ENCODE measurements around the gene WWOX. TPM values are rescaled to one million over a fixed set of nuclear protein-coding genes. Genes with fewer than 3 reads are reported as not detected.

Gene WWOX
- total RNA-seq, 2 experiments from 2014 or later = 15.9 to 18.1 TPM

- ChIA-PET POLR2A (no interaction called here), CTCF (no interaction called here)
These were observed 314.2 kb downstream of the WWOX start for GRCh38 chr16:78413651-78414050.

GRCh38 chr16:78415013-78415412 lies 315.6 kb downstream of the WWOX start:
- POLR2A ChIA-PET = no interaction called here
- CTCF ChIA-PET = no interaction called here

DNA sequence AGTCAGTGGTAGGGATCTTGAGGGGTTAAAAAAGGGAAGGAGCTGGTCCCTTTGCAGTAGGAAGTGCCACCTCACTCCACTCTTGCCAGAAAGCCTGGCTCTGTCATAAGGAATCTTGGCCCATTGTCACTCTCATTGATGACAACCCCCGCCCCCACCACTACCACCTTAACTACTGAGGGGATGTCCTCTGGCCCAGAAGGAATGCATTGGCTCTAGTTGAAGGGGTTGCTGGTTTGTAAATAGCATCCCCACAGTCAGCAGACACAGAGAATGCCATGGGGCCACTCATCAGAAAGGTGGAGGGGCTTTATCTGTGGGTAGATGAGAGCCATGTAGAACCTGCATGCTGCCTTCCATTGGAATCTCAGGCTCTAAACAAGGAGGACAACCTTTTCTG lies 316.2 kb downstream of the WWOX start:
- ChIA-PET CTCF (no interaction called here), POLR2A (no interaction called here)

DNA sequence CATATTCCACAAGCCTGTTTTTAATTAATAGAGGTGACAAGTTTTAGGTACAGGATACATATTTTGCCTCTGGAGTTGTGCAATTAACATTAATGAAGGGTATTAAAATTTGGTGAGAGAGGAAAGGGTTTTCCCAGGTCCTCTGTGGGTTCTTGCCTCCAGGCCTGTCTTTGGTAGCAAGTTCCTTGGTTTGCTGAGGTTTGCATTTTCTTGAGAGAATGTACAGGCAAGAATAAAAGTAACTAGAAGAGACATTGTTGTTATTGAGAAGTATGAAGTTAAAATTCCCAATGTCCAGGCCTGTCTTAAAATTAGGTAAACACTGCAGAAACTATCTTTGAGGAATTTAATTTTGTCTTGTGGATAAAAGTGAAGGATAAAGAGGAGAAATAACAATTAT lies 316.9 kb downstream of the WWOX start:
- CTCF ChIA-PET = no interaction called here
- POLR2A ChIA-PET = no interaction called here

- CTCF ChIA-PET = no interaction called here
- POLR2A ChIA-PET = no interaction called here
These were observed 321.8 kb downstream of the WWOX start for GRCh38 chr16:78421181-78421708.

DNA sequence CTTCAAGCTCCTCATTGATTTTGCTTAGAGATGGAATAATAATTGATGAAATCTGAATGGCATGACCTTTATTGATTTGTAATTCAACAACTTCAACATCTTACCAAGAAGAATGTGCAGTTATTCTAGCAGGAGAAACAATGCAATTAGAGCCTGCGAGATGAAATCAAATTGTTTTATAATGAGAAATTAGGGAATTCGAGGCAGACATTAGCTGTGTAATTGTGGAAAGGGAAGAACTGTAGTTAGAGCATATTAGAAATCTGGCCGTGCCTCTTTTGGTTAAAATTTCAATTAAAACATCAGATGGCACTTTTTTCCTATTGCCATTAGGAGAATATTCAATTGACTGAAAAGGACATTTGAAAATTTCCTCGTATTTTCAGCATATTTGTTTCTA lies 325.8 kb downstream of the WWOX start:
- ChIA-PET CTCF (interaction anchor here (1.1 kb wide), 1 partner anchor 12 kb away, joined by 3 read pairs; no protein-coding TSS in a partner anchor), POLR2A (no interaction called here)

- CTCF ChIA-PET = interaction anchor here (1.1 kb wide), 1 partner anchor 11 kb away, joined by 3 read pairs; no protein-coding TSS in a partner anchor
- POLR2A ChIA-PET = no interaction called here
These were observed 326.5 kb downstream of the WWOX start for GRCh38 chr16:78425891-78426510.

GRCh38 chr16:78428193-78428592 lies 328.7 kb downstream of the WWOX start:
- POLR2A ChIA-PET = no interaction called here
- CTCF ChIA-PET = no interaction called here

- POLR2A ChIA-PET = no interaction called here
- CTCF ChIA-PET = no interaction called here
These were observed 330.8 kb downstream of the WWOX start for GRCh38 chr16:78430281-78430680.

- POLR2A ChIA-PET = no interaction called here
- CTCF ChIA-PET = no interaction called here
These were observed 331.7 kb downstream of the WWOX start for GRCh38 chr16:78431004-78431670.

DNA sequence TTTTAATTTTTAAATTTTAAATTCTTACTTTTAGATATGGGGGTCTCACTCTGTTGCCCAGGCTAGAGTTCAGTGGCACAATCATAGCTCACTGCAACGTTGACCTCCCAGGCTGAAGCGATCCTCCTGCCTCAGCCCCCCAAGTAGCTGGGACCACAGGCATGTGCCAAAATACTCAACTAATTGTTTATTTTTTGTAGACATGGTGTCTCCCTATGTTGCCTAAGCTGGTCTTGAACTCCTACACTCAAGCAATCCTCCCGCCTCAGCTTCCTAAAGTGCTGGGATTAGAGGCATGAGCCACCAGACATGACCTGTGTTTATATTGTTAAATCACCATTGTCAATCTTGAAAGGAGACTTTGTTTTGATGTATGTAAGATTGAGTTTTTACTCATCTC lies 332.2 kb downstream of the WWOX start:
- ChIA-PET CTCF (no interaction called here), POLR2A (no interaction called here)

DNA sequence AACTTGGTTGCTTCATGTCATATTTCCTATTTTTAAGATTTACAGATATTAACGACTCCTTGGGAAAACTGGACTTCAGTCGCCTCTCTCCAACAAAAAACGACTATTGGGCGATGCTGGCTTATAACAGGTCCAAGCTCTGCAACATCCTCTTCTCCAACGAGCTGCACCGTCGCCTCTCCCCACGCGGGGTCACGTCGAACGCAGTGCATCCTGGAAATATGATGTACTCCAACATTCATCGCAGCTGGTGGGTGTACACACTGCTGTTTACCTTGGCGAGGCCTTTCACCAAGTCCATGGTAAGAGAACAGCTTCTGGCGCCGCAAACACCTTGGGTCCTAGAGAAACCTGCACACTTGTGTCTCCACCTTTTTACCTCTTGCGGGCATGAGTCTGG lies 333.0 kb downstream of the WWOX start:
- ChIA-PET CTCF (no interaction called here), POLR2A (no interaction called here)

DNA sequence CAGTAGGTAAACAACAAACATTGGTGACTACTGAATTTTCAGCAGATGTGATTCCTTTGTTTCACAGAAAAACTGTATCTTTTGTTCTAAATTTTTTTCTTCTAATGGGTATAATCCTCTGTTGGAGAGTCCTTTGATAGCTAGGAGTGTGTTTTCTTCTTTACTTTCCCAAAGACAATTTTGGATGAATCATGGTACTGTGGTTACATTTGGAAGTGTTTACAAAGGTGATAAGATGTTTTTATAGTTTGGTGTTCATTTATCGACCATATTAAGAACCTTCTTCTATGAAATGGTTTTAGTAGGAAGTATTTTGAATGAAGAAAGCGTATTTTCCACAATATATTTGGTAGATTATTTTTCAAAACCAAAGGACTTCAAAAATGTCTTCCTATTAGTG lies 333.7 kb downstream of the WWOX start:
- POLR2A ChIA-PET = no interaction called here
- CTCF ChIA-PET = no interaction called here

DNA sequence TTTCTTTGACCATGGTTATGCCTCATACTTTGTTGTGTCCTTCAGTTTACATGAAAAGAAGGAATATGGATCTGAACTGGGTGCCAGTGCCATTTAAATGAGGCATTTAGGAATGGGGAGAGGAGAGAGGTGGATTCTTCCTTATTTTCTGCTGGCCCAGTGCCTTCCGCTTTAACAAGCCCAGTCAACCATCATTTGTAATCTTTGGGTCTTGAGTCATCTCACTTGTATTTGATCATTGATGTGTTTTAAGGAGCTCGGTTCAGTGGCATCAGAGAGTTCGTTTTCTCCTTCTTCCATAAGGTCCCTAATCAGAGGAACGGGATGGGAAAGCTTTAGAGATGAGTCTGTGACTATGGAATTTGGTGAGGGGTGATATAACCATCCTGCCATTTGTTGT lies 334.9 kb downstream of the WWOX start:
- POLR2A ChIA-PET = no interaction called here
- CTCF ChIA-PET = no interaction called here

DNA sequence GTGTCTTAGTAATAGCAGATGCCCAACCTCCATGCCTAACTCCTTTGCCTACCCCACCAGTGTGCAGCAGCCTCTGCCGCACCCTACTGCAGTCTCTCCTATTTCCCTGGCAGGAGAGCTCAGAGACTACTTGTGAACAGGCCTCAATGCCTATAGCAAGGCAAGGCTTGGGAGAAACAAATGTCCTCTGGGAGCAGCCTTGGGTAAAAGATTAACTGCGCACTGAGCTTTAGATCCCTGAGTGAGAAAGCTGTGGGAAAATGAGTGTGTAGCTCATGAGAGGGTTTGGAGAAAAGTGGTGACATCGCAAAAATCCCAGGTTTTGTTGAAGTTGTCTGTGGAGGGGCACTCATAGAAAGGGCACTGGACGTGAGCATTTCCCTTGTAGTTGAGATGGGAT lies 335.8 kb downstream of the WWOX start:
- ChIA-PET POLR2A (no interaction called here), CTCF (interaction anchor here (0.6 kb wide), 1 partner anchor 47 kb away, joined by 3 read pairs; no protein-coding TSS in a partner anchor)

- ChIA-PET POLR2A (no interaction called here), CTCF (no interaction called here)
These were observed 336.6 kb downstream of the WWOX start for GRCh38 chr16:78436023-78436422.

- ChIA-PET POLR2A (no interaction called here), CTCF (interaction anchor here (0.6 to 1.5 kb wide), 2 partner anchors 11 to 991 kb away, joined by 3 read pairs; no protein-coding TSS in a partner anchor)
These were observed 337.4 kb downstream of the WWOX start for GRCh38 chr16:78436846-78437245.

- POLR2A ChIA-PET = no interaction called here
- CTCF ChIA-PET = interaction anchor here (1.5 kb wide), 1 partner anchor 12 kb away, joined by 3 read pairs; no protein-coding TSS in a partner anchor
These were observed 338.0 kb downstream of the WWOX start for GRCh38 chr16:78437352-78437968.

GRCh38 chr16:78438219-78438618 lies 338.8 kb downstream of the WWOX start:
- CTCF ChIA-PET = no interaction called here

DNA sequence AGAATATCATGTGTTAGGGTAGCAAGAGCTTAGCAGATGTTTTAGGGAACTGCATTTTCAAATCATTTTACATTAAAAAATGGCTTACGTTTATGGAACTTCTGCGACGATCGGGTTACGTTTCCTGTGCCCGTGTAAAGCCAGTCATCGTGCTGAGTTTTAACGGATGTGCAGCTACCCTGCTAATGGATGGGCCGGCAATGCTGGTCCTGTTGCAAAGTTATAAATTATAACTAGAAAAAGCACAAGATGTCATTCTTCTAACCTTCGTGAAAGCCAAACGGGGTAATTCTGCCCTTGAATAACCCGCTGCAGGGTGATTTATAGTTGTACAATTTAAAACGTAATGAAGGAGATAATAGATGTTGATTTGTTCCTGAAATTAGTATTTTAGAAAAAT lies 339.2 kb downstream of the WWOX start:
- POLR2A ChIA-PET = no interaction called here
- CTCF ChIA-PET = no interaction called here

More at GRCh38 chr16:78438219-78438618, 338.8 kb downstream of the WWOX start:
- POLR2A ChIA-PET = no interaction called here

DNA sequence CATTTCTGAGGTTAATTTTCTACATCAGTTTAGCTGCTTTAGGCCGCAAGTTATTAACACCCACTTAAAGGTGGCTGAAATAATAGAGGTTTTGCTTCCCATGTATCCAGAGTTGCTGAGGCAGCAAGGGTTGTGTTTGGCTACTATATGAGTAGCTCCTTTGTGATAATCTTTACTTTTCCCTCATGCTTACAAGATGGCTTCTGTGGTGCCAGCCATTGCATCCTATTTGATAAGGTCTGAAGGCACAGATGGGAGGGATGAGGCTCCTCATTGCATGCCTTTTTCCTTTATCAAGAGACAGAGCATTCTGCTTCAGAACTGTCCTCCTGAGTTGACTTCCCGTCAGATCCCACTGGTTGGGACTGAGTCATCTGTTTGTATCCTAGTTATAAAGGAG lies 340.2 kb downstream of the WWOX start:
- POLR2A ChIA-PET = no interaction called here
- CTCF ChIA-PET = no interaction called here
